Inflammatory macrophage treated with lipopolysaccharide for 1 hour (primary cell): ENCODE measurements around the gene DISC1.
"Not testable (repeated sequence)": the region's sequence is repeated elsewhere in the genome, so short reads cannot be mapped to it uniquely, and the experiment has no call there.

ENCODE experiments used
- DNase-seq, 2 donors: peaks; one replicate each; pipeline ENCODE4 v3.0.0-alpha.2; 2020 to 2022

DISC1 gene

GRCh38 chr1:231705806-231706760 is 79.5 kb downstream of the DISC1 start:
- peak; percentile 13 to 37 for DNase-seq

GRCh38 chr1:231706934-231707333 is 80.3 kb downstream of the DISC1 start:
- DNase-seq, result no peak

- no peak for DNase-seq
Measured at GRCh38 chr1:231707407-231707806, 80.8 kb downstream of the DISC1 start.

- DNase-seq, result no peak
Measured at GRCh38 chr1:231708394-231708793, 81.8 kb downstream of the DISC1 start.

GRCh38 chr1:231714440-231714839 is 87.8 kb downstream of the DISC1 start:
- no peak for DNase-seq

- DNase-seq, result no peak
Measured at GRCh38 chr1:231715816-231716722, 89.5 kb downstream of the DISC1 start.

GRCh38 chr1:231716879-231717278 is 90.3 kb downstream of the DISC1 start:
- no peak for DNase-seq

GRCh38 chr1:231719485-231720183 is 93.0 kb downstream of the DISC1 start:
- no peak for DNase-seq

GRCh38 chr1:231720652-231721325 is 94.2 kb downstream of the DISC1 start:
- DNase-seq, result no peak

- DNase-seq, result no peak
Measured at GRCh38 chr1:231721436-231721835, 94.8 kb downstream of the DISC1 start.

GRCh38 chr1:231722356-231722755 is 95.8 kb downstream of the DISC1 start:
- DNase-seq, result no peak

- DNase-seq, result no peak
Measured at GRCh38 chr1:231723146-231723545, 96.6 kb downstream of the DISC1 start.

- DNase-seq, result no peak
Measured at GRCh38 chr1:231724041-231724440, 97.5 kb downstream of the DISC1 start.

GRCh38 chr1:231724876-231725647 is 98.5 kb downstream of the DISC1 start:
- peak; percentile 47 to 69 for DNase-seq

GRCh38 chr1:231727171-231727570 is 100.6 kb downstream of the DISC1 start:
- DNase-seq, result no peak

- DNase-seq, result not testable (repeated sequence)
Measured at GRCh38 chr1:231728987-231729386, 102.4 kb downstream of the DISC1 start.

- DNase-seq, result no peak
Measured at GRCh38 chr1:231729544-231729943, 103.0 kb downstream of the DISC1 start.

GRCh38 chr1:231731268-231731667 is 104.7 kb downstream of the DISC1 start:
- DNase-seq, result no peak

GRCh38 chr1:231733063-231733462 is 106.5 kb downstream of the DISC1 start:
- no peak for DNase-seq

- no peak for DNase-seq
Measured at GRCh38 chr1:231733672-231734071, 107.1 kb downstream of the DISC1 start.

GRCh38 chr1:231734417-231734816 is 107.8 kb downstream of the DISC1 start:
- DNase-seq, result peak in 1 of 2 donors; percentile 16
